HepG2 (cell line): ENCODE results near the gene BRD3. TPM values are rescaled to one million over a fixed set of nuclear protein-coding genes. Genes with fewer than 3 reads are reported as not detected.

Source experiments
- CEBPB ChIP-seq: IDR thresholded peaks from 2 replicates; pipeline ENCODE4 v1.6.1; 2011; ENCODE audit warnings: low read depth, low read length, improper control_type of control experiment, borderline replicate concordance
- CREBL2 ChIP-seq: sonication (generic); formaldehyde crosslinking; IDR thresholded peaks from 2 replicates; pipeline ENCODE4 v1.8.1; 2023; ENCODE audit warnings: missing genetic modification reagents, mild to moderate bottlenecking, borderline replicate concordance
- JUN ChIP-seq: sonication (generic); formaldehyde crosslinking; IDR thresholded peaks from 2 replicates; pipeline ENCODE4 v1.4.0; 2020; ENCODE audit warnings: mild to moderate bottlenecking, missing genetic modification reagents
- KLF9 ChIP-seq: IDR thresholded peaks from 2 replicates; pipeline ENCODE4 v1.6.1; 2016; ENCODE audit warnings: low read depth
- MYNN ChIP-seq: sonication (generic); formaldehyde crosslinking; IDR thresholded peaks from 2 replicates; pipeline ENCODE4 v1.4.0; 2020; ENCODE audit warnings: mild to moderate bottlenecking, low read depth, missing genetic modification reagents
- PBX2 ChIP-seq: IDR thresholded peaks from 2 replicates; pipeline ENCODE4 v1.6.1; 2016; ENCODE audit warnings: control low read depth
- PPARG ChIP-seq: conservative IDR thresholded peaks from 2 replicates; pipeline ENCODE4 v1.6.1; 2016; ENCODE audit warnings: missing biosample characterization, missing genetic modification reagents
- TCF7L2 ChIP-seq: IDR thresholded peaks from 2 replicates; pipeline ENCODE4 v1.6.1; 2011; ENCODE audit warnings: mild to moderate bottlenecking, low read depth, low read length, moderate library complexity
- TGIF2 ChIP-seq: IDR thresholded peaks from 2 replicates; pipeline ENCODE4 v1.6.1; 2016; ENCODE audit warnings: control low read depth, missing compliant biosample characterization
- ZBTB3 ChIP-seq: sonication (generic); formaldehyde crosslinking; IDR thresholded peaks from 2 replicates; pipeline ENCODE4 v1.4.0; 2020; ENCODE audit warnings: low read depth, mild to moderate bottlenecking, moderate library complexity, missing genetic modification reagents, borderline replicate concordance
- ZNF12 ChIP-seq: sonication (generic); formaldehyde crosslinking; IDR thresholded peaks from 2 replicates; pipeline ENCODE4 v1.5.0; 2020; ENCODE audit warnings: missing genetic modification reagents
- ZNF230 ChIP-seq: sonication (generic); formaldehyde crosslinking; IDR thresholded peaks from 2 replicates; pipeline ENCODE4 v1.4.0; 2020; ENCODE audit warnings: mild to moderate bottlenecking, missing genetic modification reagents
- ZNF510 ChIP-seq: sonication (generic); formaldehyde crosslinking; IDR thresholded peaks from 2 replicates; pipeline ENCODE4 v1.4.0; 2020; ENCODE audit warnings: low read depth, mild to moderate bottlenecking, missing genetic modification reagents
- ZNF670 ChIP-seq: sonication (generic); formaldehyde crosslinking; IDR thresholded peaks from 2 replicates; pipeline ENCODE4 v1.8.0; 2022; ENCODE audit warnings: mild to moderate bottlenecking, missing genetic modification reagents, borderline replicate concordance
- ZNF746 ChIP-seq: sonication (generic); formaldehyde crosslinking; IDR thresholded peaks from 2 replicates; pipeline ENCODE4 v1.8.0; 2022; ENCODE audit warnings: mild to moderate bottlenecking, missing genetic modification reagents
- polyA plus RNA-seq, 8 experiments: library from polyadenylated mRNA; depleted of rRNA in 3 of 8; stranded (reverse) in 7 of 8; unstranded in 1 of 8; fragments of >200 nt; fragmentation: Illumina TruSeq in 4 of 8; extraction: Trizol in 4 of 8; gene quantifications; 2 replicates each; pipeline versions ENCODE4 v1.2.1 to v1.2.3, GENCODE V29; 2011 to 2016; ENCODE audit warnings: low read depth in 4 of 8, missing spikeins in 1 of 8, mixed read lengths in 1 of 8; ENCODE audit not compliant: insufficient read depth in 1 of 8
- total RNA-seq, 5 experiments: library from RNA; depleted of rRNA; stranded (reverse); fragments of >200 nt; fragmentation: Illumina TruSeq; extraction: Trizol; gene quantifications; 2 replicates each; pipeline ENCODE4 v1.2.3, GENCODE V29; 2016; ENCODE audit warnings: low read depth in 1 of 5
- TF ChIP-seq, protein P1 (sequence below): sonication (generic); formaldehyde crosslinking; IDR thresholded peaks from 2 replicates; pipeline ENCODE4 v1.5.0; 2020; ENCODE audit warnings: missing genetic modification reagents
- TF ChIP-seq, protein P2 (sequence below), 2 experiments: sonication (generic) in 1 of 2; formaldehyde crosslinking in 1 of 2; IDR thresholded peaks; 2 replicates each; pipeline versions ENCODE4 v1.4.0 to v1.6.1; 2018 to 2020; ENCODE audit warnings: missing genetic modification reagents in 2 of 2, borderline replicate concordance in 1 of 2, low read depth in 1 of 2, mild to moderate bottlenecking in 1 of 2, missing biosample characterization in 1 of 2
- TF ChIP-seq, protein P3 (sequence below): sonication (generic); formaldehyde crosslinking; conservative IDR thresholded peaks from 2 replicates; pipeline ENCODE4 v1.4.0; 2020; ENCODE audit warnings: mild to moderate bottlenecking, missing genetic modification reagents, moderate library complexity
- TF ChIP-seq, protein P4 (sequence below): sonication (generic); formaldehyde crosslinking; IDR thresholded peaks from 2 replicates; pipeline ENCODE4 v1.4.0; 2020; ENCODE audit warnings: missing genetic modification reagents; ENCODE audit errors: not compliant biosample characterization

BRD3 gene
- total and polyA plus RNA-seq, 2 of the 13 experiments (the other 11 are each of a cell fraction or from before 2014, with no cell fraction given) = 5.9 to 12.9 TPM

GRCh38 chr9:134057751-134058701, 9.8 kb downstream of the BRD3 start (continued):
- TF ChIP-seq ZNF510 (CRISPR knock-in tag) = no peak
- TF ChIP-seq, protein P1, sequence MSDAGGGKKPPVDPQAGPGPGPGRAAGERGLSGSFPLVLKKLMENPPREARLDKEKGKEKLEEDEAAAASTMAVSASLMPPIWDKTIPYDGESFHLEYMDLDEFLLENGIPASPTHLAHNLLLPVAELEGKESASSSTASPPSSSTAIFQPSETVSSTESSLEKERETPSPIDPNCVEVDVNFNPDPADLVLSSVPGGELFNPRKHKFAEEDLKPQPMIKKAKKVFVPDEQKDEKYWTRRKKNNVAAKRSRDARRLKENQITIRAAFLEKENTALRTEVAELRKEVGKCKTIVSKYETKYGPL = no peak
- TF ChIP-seq PBX2 (CRISPR knock-in tag) = no peak
- TF ChIP-seq MYNN = no peak
- 0 out of 2 replicates have a peak, but pooled peaks have one; percentile 54 for TF ChIP-seq ZNF230 (CRISPR knock-in tag)
- TF ChIP-seq KLF9 (CRISPR knock-in tag) = no peak
- TF ChIP-seq CEBPB = peak; percentile 84
- no peak for TF ChIP-seq ZNF670 (CRISPR knock-in tag)
- TF ChIP-seq ZNF12 (CRISPR knock-in tag) = no peak
- TF ChIP-seq TGIF2 (CRISPR knock-in tag) = no peak
- peak; percentile 63; the same call in 1 of the 2 replicates for TF ChIP-seq ZNF746
- no peak for TF ChIP-seq ZBTB3
- TF ChIP-seq, protein P2, sequence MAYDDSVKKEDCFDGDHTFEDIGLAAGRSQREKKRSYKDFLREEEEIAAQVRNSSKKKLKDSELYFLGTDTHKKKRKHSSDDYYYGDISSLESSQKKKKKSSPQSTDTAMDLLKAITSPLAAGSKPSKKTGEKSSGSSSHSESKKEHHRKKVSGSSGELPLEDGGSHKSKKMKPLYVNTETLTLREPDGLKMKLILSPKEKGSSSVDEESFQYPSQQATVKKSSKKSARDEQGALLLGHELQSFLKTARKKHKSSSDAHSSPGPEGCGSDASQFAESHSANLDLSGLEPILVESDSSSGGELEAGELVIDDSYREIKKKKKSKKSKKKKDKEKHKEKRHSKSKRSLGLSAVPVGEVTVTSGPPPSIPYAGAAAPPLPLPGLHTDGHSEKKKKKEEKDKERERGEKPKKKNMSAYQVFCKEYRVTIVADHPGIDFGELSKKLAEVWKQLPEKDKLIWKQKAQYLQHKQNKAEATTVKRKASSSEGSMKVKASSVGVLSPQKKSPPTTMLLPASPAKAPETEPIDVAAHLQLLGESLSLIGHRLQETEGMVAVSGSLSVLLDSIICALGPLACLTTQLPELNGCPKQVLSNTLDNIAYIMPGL (CRISPR knock-in tag; IDR thresholded peaks at IDR 0.05; ENCODE audit: borderline replicate concordance in 1 of 2, low read depth in 1 of 2) = no peak; a peak in 1 of 4 replicates
- TF ChIP-seq TCF7L2 = no peak
- TF ChIP-seq, protein P3, sequence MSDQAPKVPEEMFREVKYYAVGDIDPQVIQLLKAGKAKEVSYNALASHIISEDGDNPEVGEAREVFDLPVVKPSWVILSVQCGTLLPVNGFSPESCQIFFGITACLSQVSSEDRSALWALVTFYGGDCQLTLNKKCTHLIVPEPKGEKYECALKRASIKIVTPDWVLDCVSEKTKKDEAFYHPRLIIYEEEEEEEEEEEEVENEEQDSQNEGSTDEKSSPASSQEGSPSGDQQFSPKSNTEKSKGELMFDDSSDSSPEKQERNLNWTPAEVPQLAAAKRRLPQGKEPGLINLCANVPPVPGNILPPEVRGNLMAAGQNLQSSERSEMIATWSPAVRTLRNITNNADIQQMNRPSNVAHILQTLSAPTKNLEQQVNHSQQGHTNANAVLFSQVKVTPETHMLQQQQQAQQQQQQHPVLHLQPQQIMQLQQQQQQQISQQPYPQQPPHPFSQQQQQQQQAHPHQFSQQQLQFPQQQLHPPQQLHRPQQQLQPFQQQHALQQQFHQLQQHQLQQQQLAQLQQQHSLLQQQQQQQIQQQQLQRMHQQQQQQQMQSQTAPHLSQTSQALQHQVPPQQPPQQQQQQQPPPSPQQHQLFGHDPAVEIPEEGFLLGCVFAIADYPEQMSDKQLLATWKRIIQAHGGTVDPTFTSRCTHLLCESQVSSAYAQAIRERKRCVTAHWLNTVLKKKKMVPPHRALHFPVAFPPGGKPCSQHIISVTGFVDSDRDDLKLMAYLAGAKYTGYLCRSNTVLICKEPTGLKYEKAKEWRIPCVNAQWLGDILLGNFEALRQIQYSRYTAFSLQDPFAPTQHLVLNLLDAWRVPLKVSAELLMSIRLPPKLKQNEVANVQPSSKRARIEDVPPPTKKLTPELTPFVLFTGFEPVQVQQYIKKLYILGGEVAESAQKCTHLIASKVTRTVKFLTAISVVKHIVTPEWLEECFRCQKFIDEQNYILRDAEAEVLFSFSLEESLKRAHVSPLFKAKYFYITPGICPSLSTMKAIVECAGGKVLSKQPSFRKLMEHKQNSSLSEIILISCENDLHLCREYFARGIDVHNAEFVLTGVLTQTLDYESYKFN (CRISPR knock-in tag) = peak; percentile 90
- TF ChIP-seq CREBL2 (CRISPR knock-in tag) = no peak
- no peak for TF ChIP-seq JUN (CRISPR knock-in tag)
- no peak for TF ChIP-seq PPARG (CRISPR knock-in tag)
- TF ChIP-seq, protein P4, sequence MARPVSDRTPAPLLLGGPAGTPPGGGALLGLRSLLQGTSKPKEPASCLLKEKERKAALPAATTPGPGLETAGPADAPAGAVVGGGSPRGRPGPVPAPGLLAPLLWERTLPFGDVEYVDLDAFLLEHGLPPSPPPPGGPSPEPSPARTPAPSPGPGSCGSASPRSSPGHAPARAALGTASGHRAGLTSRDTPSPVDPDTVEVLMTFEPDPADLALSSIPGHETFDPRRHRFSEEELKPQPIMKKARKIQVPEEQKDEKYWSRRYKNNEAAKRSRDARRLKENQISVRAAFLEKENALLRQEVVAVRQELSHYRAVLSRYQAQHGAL (CRISPR knock-in tag) = no peak
